COLO668 (cell line): ENCODE data around the gene SPAG16.

ENCODE experiments used
- DNase-seq: peaks from one replicate; lab custom pipeline; 2025; ENCODE audit not compliant: unreplicated experiment; lab: John Stamatoyannopoulos, UW

The SPAG16 gene

DNA sequence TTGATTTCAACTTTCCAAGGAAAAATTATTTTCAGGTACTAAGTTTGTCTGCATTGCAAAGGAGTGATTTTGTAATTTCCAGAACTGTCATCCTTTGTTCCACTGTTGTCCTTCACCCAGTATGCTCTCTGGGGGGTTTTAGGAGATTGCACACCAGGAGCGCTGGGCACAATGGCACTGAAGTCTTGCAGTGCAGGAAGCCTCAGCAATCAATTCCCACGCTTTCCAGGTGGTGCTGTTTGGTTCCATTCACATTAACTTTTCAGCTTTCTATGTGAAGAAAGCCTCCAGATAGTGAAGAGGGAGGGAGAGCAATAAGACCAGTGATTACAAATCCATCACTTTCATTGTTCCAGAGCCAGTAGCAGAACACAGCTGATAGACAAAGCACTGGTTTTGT is 782.6 kb downstream of the SPAG16 start:
- no peak for DNase-seq

DNA sequence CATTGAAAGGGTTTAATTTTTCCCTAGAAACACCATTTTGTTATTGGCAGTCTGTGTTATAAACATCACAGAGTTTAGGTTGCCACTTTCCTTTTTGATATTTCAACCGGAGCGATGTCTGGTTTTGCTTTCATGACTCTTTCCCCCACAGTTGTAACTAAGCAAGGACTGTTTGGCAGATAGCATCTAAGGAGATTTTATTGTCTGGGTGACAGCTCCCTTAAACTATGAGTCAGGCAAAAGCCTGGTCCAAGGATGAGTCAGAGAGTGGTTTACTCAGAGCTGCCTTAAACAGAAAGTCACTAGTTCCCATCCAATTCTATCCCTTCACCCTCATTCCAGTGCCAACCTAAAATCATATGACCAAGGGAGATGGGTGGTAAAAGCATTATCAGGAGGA is 785.0 kb downstream of the SPAG16 start:
- DNase-seq, result peak; percentile 8

GRCh38 chr2:214075456-214075855 is 791.2 kb downstream of the SPAG16 start:
- no peak for DNase-seq

DNA sequence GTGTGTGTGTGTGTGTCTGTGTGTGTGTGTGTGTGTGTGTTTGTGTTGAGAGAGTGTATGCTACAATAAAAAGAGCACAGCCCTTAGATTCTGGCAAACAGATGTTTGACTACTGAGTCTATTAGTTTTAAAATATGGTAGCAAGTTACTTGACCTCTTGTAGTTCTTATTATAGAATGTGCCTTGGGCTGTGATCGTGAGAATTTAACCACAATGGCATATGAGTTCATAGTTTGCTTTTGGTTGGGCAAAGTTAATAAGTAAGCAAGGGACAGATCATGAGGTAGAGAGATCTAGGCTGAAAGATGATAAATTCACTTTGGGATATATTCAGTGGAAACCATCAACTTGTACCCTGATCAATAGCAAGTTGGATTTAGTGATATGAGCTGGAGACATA is 792.3 kb downstream of the SPAG16 start:
- no peak for DNase-seq

DNA sequence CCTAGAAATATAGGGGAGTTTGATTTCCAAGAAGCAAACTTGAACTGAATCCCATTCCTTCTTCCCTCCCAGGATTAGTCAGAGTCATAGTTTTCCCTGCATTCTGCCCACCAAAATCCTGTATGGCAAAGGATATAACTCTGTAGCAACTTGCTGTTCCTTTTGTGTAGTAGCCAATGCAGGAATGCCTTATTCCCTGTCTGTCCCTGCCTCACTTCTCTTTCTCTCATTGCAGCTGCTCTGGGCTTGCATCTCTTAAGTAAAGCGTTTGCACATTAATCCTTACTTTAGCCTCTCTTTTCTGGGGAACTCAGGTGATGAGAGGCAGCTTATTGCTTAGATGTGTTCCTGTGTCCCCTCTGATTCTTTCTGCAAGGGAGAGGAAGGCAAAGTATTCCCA is 793.5 kb downstream of the SPAG16 start:
- no peak for DNase-seq

DNA sequence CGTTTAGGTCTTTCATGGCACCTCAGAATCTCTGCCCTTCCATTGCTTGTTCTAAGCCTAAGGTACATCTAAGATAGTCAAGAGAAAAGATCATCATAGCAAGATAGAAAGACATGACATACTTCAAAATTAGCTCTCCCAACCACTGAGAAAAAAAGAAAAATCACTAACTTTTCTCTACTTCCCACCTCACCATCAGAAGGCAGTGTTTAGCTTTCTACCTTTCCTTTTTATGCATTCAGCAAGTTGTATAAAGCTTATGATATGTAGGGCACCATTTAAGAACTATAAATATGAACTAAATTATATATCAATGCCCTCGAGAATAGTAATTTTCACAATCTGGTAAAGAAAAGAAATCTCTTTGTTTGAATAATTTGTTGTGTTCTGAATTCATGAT is 794.8 kb downstream of the SPAG16 start:
- DNase-seq, result no peak

DNA sequence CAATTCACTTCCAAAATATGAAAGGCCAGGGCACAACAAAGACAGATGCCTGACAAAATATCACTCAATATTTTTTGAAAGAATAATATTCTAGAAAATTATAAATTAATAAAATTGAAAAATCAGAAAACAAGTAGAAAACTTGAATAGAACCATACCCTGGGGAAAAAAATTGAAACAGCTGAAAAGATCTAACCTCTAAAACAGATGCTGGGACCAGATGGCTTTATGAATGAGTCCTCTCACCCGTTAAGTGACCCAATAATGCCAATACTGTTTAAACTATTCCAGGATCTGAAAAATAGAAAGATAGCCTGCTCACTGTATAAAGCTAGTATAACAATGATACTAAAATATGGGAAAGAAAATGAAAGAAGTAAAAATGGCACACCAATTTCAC is 804.3 kb downstream of the SPAG16 start:
- no peak for DNase-seq

- no peak for DNase-seq
Measured at GRCh38 chr2:214096208-214096715, 812.0 kb downstream of the SPAG16 start.

DNA sequence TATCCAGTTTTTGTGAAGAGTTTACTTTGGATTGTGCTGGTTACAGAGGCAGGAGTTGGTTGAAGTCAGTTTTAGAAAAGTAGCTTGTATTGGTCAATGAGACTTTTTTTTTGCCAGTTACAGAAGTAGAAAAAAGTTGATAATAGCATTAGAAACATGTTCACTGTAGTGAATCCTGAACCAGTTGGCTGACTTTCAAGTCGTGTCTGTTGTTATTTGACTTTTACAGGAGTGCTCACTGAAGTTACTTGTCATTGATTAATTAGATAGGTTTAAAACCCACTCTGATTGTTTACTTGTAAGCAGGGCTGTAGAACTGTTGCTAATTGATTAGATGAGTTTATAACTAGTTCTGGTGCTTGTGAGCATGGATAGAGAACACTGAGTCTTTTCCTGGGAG is 814.5 kb downstream of the SPAG16 start:
- no peak for DNase-seq

DNA sequence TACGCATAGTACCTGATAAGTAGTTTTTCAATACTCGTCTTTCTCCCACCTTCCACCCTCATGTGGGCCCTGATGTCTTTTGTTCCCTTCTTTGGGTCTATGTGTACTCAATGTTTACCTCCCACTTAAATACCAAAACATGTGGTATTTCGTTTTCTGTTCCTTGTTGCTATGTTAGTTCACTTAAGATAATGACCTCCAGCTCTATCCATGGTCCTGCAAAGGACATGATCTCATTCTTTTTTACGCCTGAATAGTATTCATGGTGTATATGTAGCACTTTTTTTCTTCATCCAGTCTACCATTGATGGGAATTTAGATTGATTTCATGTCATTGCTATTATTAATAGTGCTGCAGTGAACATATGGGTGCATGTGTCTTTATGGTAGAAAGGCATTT is 816.2 kb downstream of the SPAG16 start:
- no peak for DNase-seq

DNA sequence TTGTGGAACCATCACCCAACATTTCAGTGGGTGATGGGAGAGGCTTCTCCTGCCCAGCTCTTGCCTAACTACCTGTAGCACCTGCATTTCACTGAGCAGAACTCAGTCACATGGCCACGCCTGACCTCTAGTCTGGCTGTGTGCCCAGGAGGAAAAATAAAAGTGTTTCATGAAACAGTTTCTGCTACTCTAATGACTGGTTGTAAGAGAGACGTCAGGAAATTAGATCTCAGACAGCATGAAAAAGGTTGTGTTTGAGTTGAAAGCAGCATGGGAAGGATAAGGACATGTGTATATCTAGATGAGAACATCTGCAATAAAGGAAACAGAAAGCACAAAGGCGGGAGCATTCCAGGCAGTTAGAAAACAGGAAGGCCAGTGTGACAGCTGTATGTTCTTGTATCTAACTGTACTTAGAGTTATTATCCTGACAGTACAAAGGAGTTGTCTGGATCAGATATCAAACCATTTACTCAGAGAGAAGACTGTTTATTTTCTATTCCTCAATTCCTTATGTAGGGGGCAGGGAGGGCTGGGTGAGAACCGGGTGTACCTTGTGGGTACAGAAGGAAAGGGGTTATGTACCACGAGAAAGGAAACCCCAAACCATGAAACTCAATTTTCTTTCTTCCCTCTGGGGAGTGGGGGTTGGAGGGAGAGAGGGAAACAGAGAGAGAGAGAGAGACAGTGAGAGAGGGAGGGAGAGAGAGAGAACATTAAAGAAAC is 819.2 kb downstream of the SPAG16 start:
- peak; percentile 69 for DNase-seq

- DNase-seq, result peak; percentile 16
Measured at GRCh38 chr2:214104219-214104618, 820.0 kb downstream of the SPAG16 start.

GRCh38 chr2:214104967-214105366 is 820.7 kb downstream of the SPAG16 start:
- DNase-seq, result no peak

GRCh38 chr2:214107726-214108125 is 823.5 kb downstream of the SPAG16 start:
- no peak for DNase-seq

DNA sequence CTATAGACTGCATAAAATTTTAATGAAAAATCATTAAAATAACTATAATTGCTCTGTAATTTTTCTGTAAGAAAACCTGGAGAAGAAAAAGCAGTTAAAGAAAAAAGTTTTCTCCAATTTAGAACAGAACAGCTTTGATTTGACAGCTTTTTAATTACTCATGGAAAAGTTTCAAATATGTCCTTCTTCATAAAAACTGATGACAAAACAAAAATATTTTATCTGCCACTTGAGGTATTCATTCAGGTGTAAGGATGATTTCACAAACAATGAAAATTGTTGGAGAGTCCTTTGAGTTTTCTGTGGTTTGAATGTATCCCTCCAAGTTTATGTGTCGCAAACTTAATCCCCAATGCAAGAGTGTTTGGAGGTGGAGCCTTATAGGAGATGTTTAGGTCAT is 824.3 kb downstream of the SPAG16 start:
- no peak for DNase-seq

DNA sequence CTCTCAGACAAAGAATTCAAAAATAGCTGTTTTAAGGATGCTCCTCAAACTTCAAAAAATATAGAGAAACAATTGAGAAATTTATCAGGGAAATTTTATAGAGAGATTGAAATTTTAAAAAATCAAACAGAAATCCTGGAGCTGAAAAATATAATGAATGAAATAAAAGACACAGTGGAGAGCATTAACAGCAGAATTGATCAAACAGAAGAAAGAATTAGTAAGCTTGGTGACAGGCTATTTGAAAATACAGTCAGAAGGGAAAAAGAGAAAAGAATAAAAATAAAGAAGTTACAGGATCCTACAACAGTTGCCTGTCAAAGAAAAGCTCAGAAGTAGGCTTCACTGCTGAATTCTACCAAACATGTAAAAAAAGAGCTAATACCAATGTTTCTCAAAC is 832.8 kb downstream of the SPAG16 start:
- DNase-seq, result no peak

DNA sequence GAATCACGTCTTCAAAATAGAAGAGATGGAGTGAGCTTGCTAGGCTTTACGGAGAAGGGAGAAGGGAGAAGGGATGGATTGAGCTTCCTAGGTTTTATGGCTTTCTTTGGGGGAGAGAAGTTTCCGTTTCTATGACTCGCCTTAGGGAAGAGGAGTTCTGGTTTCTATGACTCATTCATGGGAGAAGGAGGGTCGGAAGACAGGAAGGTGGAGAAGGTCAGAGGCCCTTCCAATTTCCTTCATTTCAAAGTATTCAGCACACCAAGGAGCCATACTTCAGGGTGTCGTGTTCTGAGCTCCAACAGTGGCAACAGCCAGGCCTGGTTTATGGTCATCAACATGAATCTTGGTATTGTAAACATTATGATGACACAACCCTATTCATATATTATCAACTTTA is 841.9 kb downstream of the SPAG16 start:
- DNase-seq, result no peak

DNA sequence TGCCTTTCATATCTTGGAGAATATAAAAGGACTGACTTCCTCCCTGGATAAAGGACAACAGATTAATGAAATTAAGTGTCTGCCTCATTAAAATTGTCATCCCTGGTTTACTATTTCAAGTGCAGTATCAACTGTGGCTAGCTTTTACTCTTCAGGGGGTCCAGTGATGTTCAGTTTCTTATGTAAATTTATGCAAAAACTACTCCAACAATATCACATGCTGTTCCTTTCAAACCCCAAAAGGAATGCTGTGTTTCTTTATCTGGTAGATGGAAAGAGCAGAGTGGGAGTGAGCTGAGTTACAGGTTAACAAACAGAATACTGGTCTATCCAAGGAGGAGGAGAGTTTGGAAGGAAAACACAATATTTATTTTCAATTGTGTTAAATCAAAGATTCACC is 842.9 kb downstream of the SPAG16 start:
- DNase-seq, result no peak

DNA sequence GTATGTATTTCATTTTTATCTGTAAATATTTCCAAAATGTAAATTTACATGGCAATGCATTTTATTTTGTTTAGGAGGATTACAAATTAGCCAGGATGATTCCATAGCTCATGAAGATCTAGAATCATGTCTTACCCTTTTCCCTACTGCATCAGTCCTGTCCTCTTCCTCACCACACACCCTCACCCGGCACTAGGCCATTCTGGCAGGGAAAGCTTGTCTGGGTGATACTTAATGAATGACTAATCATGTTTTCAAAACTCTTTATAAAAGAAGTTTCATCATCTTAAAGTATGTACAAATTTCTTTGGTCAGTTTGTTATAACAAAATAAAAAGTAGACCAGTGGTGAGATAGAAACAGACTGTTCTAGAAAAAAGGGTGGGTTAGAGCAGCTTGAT is 843.3 kb downstream of the SPAG16 start:
- DNase-seq, result no peak

- no peak for DNase-seq
Measured at GRCh38 chr2:214128040-214128439, 843.8 kb downstream of the SPAG16 start.

DNA sequence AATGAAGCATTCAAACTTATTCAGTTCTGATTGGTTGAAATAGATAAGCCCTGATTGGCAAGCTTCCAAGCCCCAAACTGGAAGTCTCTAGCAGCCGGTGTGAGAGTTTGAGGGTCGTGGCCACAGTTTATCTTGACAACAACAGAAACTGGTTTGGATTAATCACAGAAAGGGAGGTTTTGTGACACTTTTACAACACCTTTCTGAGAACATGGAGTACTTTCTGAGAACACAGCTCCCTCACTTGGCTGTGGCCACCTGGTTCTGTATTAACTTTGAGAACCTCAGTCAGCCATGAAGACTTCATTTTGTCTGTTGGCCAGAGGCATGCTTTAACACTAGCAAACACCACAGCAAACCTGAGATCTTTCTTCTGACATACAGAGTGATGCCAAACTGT is 845.9 kb downstream of the SPAG16 start:
- no peak for DNase-seq

DNA sequence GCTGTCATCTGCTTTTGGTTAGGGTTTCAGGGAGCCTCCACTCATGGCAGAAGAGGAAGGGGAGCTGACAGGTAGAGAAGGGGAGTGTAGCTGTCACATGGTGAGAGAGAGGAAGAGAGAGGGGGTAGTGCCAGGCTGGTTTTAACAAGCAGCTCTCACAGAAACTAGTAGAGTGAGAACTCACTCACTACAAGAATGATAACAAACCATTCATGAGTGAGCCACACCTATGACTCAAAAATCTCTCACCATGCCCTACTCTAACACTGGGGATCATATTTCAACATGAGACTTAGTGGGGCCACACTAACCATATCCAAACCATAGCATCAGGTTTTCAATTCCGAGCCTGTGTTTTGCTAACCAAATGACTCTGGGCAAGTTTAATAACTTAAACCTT is 851.7 kb downstream of the SPAG16 start:
- no peak for DNase-seq

- DNase-seq, result no peak
Measured at GRCh38 chr2:214138779-214139178, 854.5 kb downstream of the SPAG16 start.
